ENCODE measurements around the gene ZNF835. TPM values are rescaled to one million over a fixed set of nuclear protein-coding genes. Genes with fewer than 3 reads are reported as not detected.

ZNF835 gene
- total and polyA plus RNA-seq, 10 of the 15 experiments (the other 5 are each of a cell fraction or from before 2014, with no cell fraction given) = not detected

DNA sequence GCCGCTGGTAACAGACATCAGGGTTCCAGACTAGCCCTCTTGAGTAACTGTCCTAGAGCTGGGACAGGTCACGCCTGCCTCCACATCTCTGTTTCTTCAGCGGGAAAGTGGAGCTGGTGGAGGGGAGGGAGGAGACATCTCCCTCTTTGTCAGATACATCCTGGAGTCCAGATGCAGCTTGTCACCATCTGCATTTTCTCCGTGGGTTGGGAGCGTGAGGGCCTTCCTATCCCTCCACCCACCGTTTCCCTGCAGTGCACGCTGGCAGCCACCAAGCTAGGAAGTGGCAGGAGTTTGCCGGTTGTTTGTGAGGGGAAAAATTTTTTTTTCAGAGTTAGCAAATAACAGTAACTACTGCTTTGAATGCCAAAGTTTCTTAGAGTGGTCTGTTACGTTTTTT is 48.6 kb downstream of the ZNF835 start:
- no peak overlapping the region for H2AFZ ChIP-seq (ENCODE audit: control insufficient read depth, low read depth, low read length)
- no peak for ATAC-seq
- H3K4me3 ChIP-seq = no peak overlapping the region
- H3K4me2 ChIP-seq (ENCODE audit: control insufficient read depth, insufficient read depth) = no peak overlapping the region
- no peak for DNase-seq (ENCODE audit: low read depth, low spot score)
- ChIA-PET POLR2A (no interaction called here), CTCF (interaction anchor here (0.7 kb wide), 1 partner anchor 359 kb away, joined by 3 read pairs; no protein-coding TSS in a partner anchor), SMC1A (ENCODE audit: uncharacterized antibody, unreplicated experiment) (no interaction called here), RAD21 (ENCODE audit: unreplicated experiment) (no interaction called here)
- no peak overlapping the region for H3K27ac ChIP-seq (ENCODE audit: control insufficient read depth, insufficient read depth)
- H3K4me1 ChIP-seq (ENCODE audit: control insufficient read depth, insufficient read depth, low read length) = no peaks in the 10 kb centered on the region
- in situ Hi-C loops (cut with MboI) = no loop called here
- no peaks in the 10 kb centered on the region; a peak in 1 of 4 replicates for H3K36me3 ChIP-seq (ENCODE audit: control insufficient read depth in 2 of 2, insufficient read depth in 2 of 2, low read length in 1 of 2)
- TF ChIP-seq ZNF217 (IDR thresholded peaks at IDR 0.05) (no peak), ETV6 (conservative IDR thresholded peaks at IDR 0.05 in 1 of 2, IDR thresholded peaks at IDR 0.05 in 1 of 2; ENCODE audit: borderline replicate concordance in 1 of 2, low read depth in 1 of 2) (no peak), SKIL (IDR thresholded peaks at IDR 0.05; ENCODE audit: low read depth, poor library complexity, severe bottlenecking) (no peak), MTA2 (IDR thresholded peaks at IDR 0.05; ENCODE audit: low read depth) (no peak), ATF7 (IDR thresholded peaks at IDR 0.05; ENCODE audit: low read depth) (no peak), SREBF2 (IDR thresholded peaks at IDR 0.05; ENCODE audit: low read length) (no peak), LARP7 (IDR thresholded peaks at IDR 0.05) (no peak)
- 92% methylated on average over 9 of the region's 9 CpGs for WGBS (ENCODE audit: insufficient coverage, insufficient replicate concordance, low lambda C conversion rate, missing lambda C conversion rate)
- intact Hi-C loops (cut with micrococcal nuclease; ENCODE audit: unreplicated experiment) = no loop called here
- H3K9ac ChIP-seq (ENCODE audit: control insufficient read depth, insufficient read depth, low read length) = no peak overlapping the region
- no TSS peak for BruUV-seq (replicated peaks)
- H3K79me2 ChIP-seq (ENCODE audit: control insufficient read depth, insufficient read depth, low read length) = no peaks in the 10 kb centered on the region
- no peak for FAIRE-seq
- no peaks in the 10 kb centered on the region for H4K20me1 ChIP-seq (ENCODE audit: control insufficient read depth, insufficient read depth)
- H3K27me3 ChIP-seq (replicated peaks in 1 of 2; ENCODE audit: control insufficient read depth in 2 of 2, insufficient read depth in 2 of 2, low read length in 1 of 2) = no peaks in the 10 kb centered on the region
- H3K9me3 ChIP-seq (replicated peaks; ENCODE audit: control insufficient read depth, insufficient read depth, low read length) = peaks cover 7% of the 10 kb centered on the region; the same call in 1 of the 3 replicates

Data from GM12878 (cell line).